H1 (cell line): ENCODE measurements around the gene PCDH19. TPM values are rescaled to one million over a fixed set of nuclear protein-coding genes. Genes with fewer than 3 reads are reported as not detected.

ENCODE experiments used
- CTCF ChIA-PET: fragments of 300-600 bp; sonication (Branson Sonifier 250); formaldehyde crosslinking; loops from one replicate; lab custom pipeline; 2021; ENCODE audit not compliant: partially characterized antibody; lab: Charles Lee
- POLR2A ChIA-PET: fragments of 300-600 bp; sonication (Branson Sonifier 250); formaldehyde crosslinking; loops from one replicate; lab custom pipeline; 2021; ENCODE audit warnings: inconsistent platforms; ENCODE audit not compliant: partially characterized antibody; lab: Charles Lee
- DNase-seq, 2 experiments: peaks; one replicate each; pipeline versions ENCODE4 v3.0.0 to v3.0.0-alpha.2; 2010 to 2022; ENCODE audit warnings: low spot score in 2 of 2, low read depth in 1 of 2, mixed read lengths in 1 of 2
- FAIRE-seq: peaks from 2 replicates; lab custom pipeline; 2011; peaks lifted over from hg19 to GRCh38; lab: Jason Lieb, UNC
- H2AFZ ChIP-seq: 2 replicates; pipeline ENCODE4 v1.8.1; 2012; ENCODE audit warnings: low read length, inconsistent platforms
- H2AK5ac ChIP-seq: 2 replicates; pipeline ENCODE4 v1.6.1; 2013; ENCODE audit warnings: low read depth, low read length
- H2BK120ac ChIP-seq: replicated peaks from 2 replicates; pipeline ENCODE3; 2013; ENCODE audit warnings: low read depth, low read length, inconsistent platforms
- H2BK12ac ChIP-seq: 2 replicates; pipeline ENCODE4 v1.6.1; 2013; ENCODE audit warnings: low read depth, low read length
- H2BK15ac ChIP-seq: 2 replicates; pipeline ENCODE4 v1.6.1; 2013; ENCODE audit warnings: low read length
- H2BK20ac ChIP-seq: 2 replicates; pipeline ENCODE4 v1.6.1; 2013; ENCODE audit warnings: low read length
- H2BK5ac ChIP-seq: 2 replicates; pipeline ENCODE4 v1.6.1; 2013; ENCODE audit warnings: low read depth, low read length
- H3K14ac ChIP-seq: 2 replicates; pipeline ENCODE4 v1.6.1; 2013; ENCODE audit warnings: inconsistent platforms; ENCODE audit not compliant: insufficient read length
- H3K18ac ChIP-seq: 2 replicates; pipeline ENCODE4 v1.6.1; 2013; ENCODE audit warnings: low read length; ENCODE audit errors: extremely low read depth
- H3K23ac ChIP-seq: 2 replicates; pipeline ENCODE4 v1.6.1; 2013; ENCODE audit warnings: inconsistent platforms; ENCODE audit not compliant: insufficient read length
- H3K23me2 ChIP-seq: 2 replicates; pipeline ENCODE4 v1.6.1; 2013; ENCODE audit warnings: low read depth, low read length
- H3K27ac ChIP-seq: 2 replicates; pipeline ENCODE4 v1.6.1; 2011; ENCODE audit warnings: low read depth, low read length, inconsistent platforms
- H3K27me3 ChIP-seq, 4 experiments: replicated peaks in 1 of 4; 1 replicate in 1 of 4; 2 replicates in 3 of 4; pipeline versions ENCODE4 v1.6.1 to v1.8.1; 2011 to 2013; ENCODE audit warnings: low read length in 3 of 4, mild to moderate bottlenecking in 3 of 4, inconsistent platforms in 2 of 4, mixed read lengths in 2 of 4, moderate library complexity in 1 of 4; ENCODE audit not compliant: control insufficient read depth in 3 of 4, insufficient read depth in 3 of 4; ENCODE audit errors: extremely low read depth in 1 of 4
- H3K36me3 ChIP-seq, 4 experiments: 2 replicates each; pipeline versions ENCODE4 v1.6.1 to v1.8.1; 2011 to 2013; ENCODE audit warnings: mild to moderate bottlenecking in 4 of 4, low read length in 3 of 4, moderate library complexity in 2 of 4, control low read depth in 1 of 4, inconsistent platforms in 1 of 4; ENCODE audit not compliant: insufficient read depth in 4 of 4, control insufficient read depth in 2 of 4
- H3K4ac ChIP-seq: replicated peaks from 2 replicates; pipeline ENCODE3; 2013; ENCODE audit warnings: low read length, low read depth, mixed read lengths, inconsistent platforms; ENCODE audit not compliant: insufficient read length
- H3K4me1 ChIP-seq, 4 experiments: replicated peaks in 1 of 4; 1 replicate in 1 of 4; 2 replicates in 3 of 4; pipeline versions ENCODE4 v1.6.1 to v1.8.1; 2011 to 2013; ENCODE audit warnings: low read length in 3 of 4, inconsistent platforms in 2 of 4, mixed read lengths in 1 of 4; ENCODE audit not compliant: insufficient read depth in 4 of 4, control insufficient read depth in 3 of 4
- H3K4me2 ChIP-seq, 2 experiments: 2 replicates each; pipeline versions ENCODE4 v1.6.1 to v1.8.1; 2011 to 2013; ENCODE audit warnings: low read depth in 2 of 2, low read length in 2 of 2, control low read depth in 1 of 2, inconsistent platforms in 1 of 2, mild to moderate bottlenecking in 1 of 2; ENCODE audit not compliant: insufficient read depth in 1 of 2
- H3K4me3 ChIP-seq, 4 experiments: fragments of 200-600, 300-600 bp in 1 of 4; sonication (generic), shearing (Covaris generic), sonication (Bioruptor Twin) in 1 of 4; 2 replicates each; pipeline versions ENCODE4 v1.5.1 to v1.8.1; 2011 to 2016; ENCODE audit warnings: low read length in 4 of 4, low read depth in 3 of 4, control low read depth in 2 of 4, inconsistent platforms in 2 of 4, mild to moderate bottlenecking in 2 of 4, mixed read lengths in 1 of 4, moderate library complexity in 1 of 4; ENCODE audit not compliant: insufficient read depth in 2 of 4; ENCODE audit errors: extremely low read depth in 1 of 4
- H3K56ac ChIP-seq: replicated peaks from 2 replicates; pipeline ENCODE3; 2013; ENCODE audit warnings: low read depth, mild to moderate bottlenecking, mixed read lengths, low read length, inconsistent platforms; ENCODE audit not compliant: insufficient read length
- H3K79me1 ChIP-seq: 2 replicates; pipeline ENCODE4 v1.6.1; 2013; ENCODE audit warnings: low read depth, low read length, control low read depth
- H3K79me2 ChIP-seq, 2 experiments: 2 replicates each; pipeline versions ENCODE4 v1.6.1 to v1.8.1; 2012 to 2013; ENCODE audit warnings: low read length in 2 of 2, mild to moderate bottlenecking in 2 of 2, inconsistent platforms in 1 of 2; ENCODE audit not compliant: insufficient read depth in 2 of 2, control insufficient read depth in 1 of 2
- H3K9ac ChIP-seq, 4 experiments: replicated peaks in 1 of 4; 1 replicate in 1 of 4; 2 replicates in 3 of 4; pipeline versions ENCODE4 v1.6.1 to v1.8.1; 2011 to 2013; ENCODE audit warnings: low read depth in 3 of 4, low read length in 3 of 4, control low read depth in 2 of 4, mild to moderate bottlenecking in 2 of 4, moderate library complexity in 2 of 4, inconsistent platforms in 1 of 4; ENCODE audit errors: extremely low read depth in 1 of 4
- H3K9me3 ChIP-seq, 2 experiments: 2 replicates each; pipeline versions ENCODE4 v1.6.1 to v1.8.1; 2012 to 2013; ENCODE audit warnings: mild to moderate bottlenecking in 2 of 2, moderate library complexity in 2 of 2, control low read depth in 1 of 2, inconsistent platforms in 1 of 2, low read depth in 1 of 2, low read length in 1 of 2, mixed read lengths in 1 of 2; ENCODE audit not compliant: insufficient read depth in 2 of 2
- H4K20me1 ChIP-seq, 2 experiments: replicated peaks in 1 of 2; 2 replicates each; pipeline versions ENCODE3 to v1.8.1; 2011 to 2013; ENCODE audit warnings: inconsistent platforms in 2 of 2, low read length in 2 of 2, mild to moderate bottlenecking in 1 of 2; ENCODE audit not compliant: insufficient read depth in 2 of 2, control insufficient read depth in 1 of 2
- H4K5ac ChIP-seq: 2 replicates; pipeline ENCODE4 v1.6.1; 2013; ENCODE audit warnings: low read length, low read depth, mixed read lengths, inconsistent platforms; ENCODE audit not compliant: insufficient read length
- H4K8ac ChIP-seq: 2 replicates; pipeline ENCODE4 v1.8.0; 2013; ENCODE audit warnings: mild to moderate bottlenecking, moderate library complexity, low read length, inconsistent platforms; ENCODE audit not compliant: insufficient read depth; ENCODE audit errors: extremely low read depth
- H4K91ac ChIP-seq: replicated peaks from 2 replicates; pipeline ENCODE3; 2013; ENCODE audit warnings: low read length, mixed read lengths, inconsistent platforms; ENCODE audit not compliant: insufficient read length
- BACH1 ChIP-seq: IDR thresholded peaks from 2 replicates; pipeline ENCODE4 v1.6.1; 2012; ENCODE audit warnings: low read length, improper control_type of control experiment
- POU5F1 ChIP-seq: IDR thresholded peaks from 2 replicates; pipeline ENCODE4 v1.6.1; 2011; ENCODE audit warnings: low read depth, mild to moderate bottlenecking, low read length, moderate library complexity
- RAD21 ChIP-seq, 2 experiments: IDR thresholded peaks in 1 of 2; conservative IDR thresholded peaks in 1 of 2; 2 replicates each; pipeline ENCODE4 v1.6.1; 2011; ENCODE audit warnings: low read depth in 2 of 2, low read length in 2 of 2, improper control_type of control experiment in 1 of 2, inconsistent platforms in 1 of 2, mild to moderate bottlenecking in 1 of 2, moderate library complexity in 1 of 2
- RNF2 ChIP-seq: fragments of 200-900, 300-1000 bp; sonication (generic); IDR thresholded peaks from 2 replicates; pipeline ENCODE4 v1.7.1; 2016; ENCODE audit warnings: borderline replicate concordance, low read depth, mild to moderate bottlenecking, antibody characterized with exemption, low read length; ENCODE audit not compliant: poor library complexity, severe bottlenecking; ENCODE audit errors: missing control alignments
- SIN3A ChIP-seq, 2 experiments: IDR thresholded peaks in 1 of 2; conservative IDR thresholded peaks in 1 of 2; 2 replicates each; pipeline ENCODE4 v1.6.1; 2011 to 2012; ENCODE audit warnings: low read length in 2 of 2, improper control_type of control experiment in 1 of 2, low read depth in 1 of 2, mild to moderate bottlenecking in 1 of 2
- SIX5 ChIP-seq: IDR thresholded peaks from 2 replicates; pipeline ENCODE4 v1.6.1; 2011; ENCODE audit warnings: mild to moderate bottlenecking, low read depth, low read length
- SP1 ChIP-seq: IDR thresholded peaks from 2 replicates; pipeline ENCODE4 v1.6.1; 2011; ENCODE audit warnings: low read depth, low read length
- SUZ12 ChIP-seq: fragments of 200-600 bp; sonication (generic); IDR thresholded peaks from 2 replicates; pipeline ENCODE4 v1.6.1; 2012; ENCODE audit warnings: mild to moderate bottlenecking, inconsistent platforms, low read length, moderate library complexity, mixed read lengths
- TEAD4 ChIP-seq: IDR thresholded peaks from 2 replicates; pipeline ENCODE4 v1.6.1; 2012; ENCODE audit warnings: low read depth, low read length, inconsistent platforms, mixed read lengths
- YY1 ChIP-seq: IDR thresholded peaks from 2 replicates; pipeline ENCODE4 v1.6.1; 2011; ENCODE audit warnings: low read depth, mild to moderate bottlenecking, low read length
- WGBS, 2 experiments: shearing (Covaris generic) in 1 of 2; methylation state at CpG; one replicate each; pipeline versions ENCODE4 v1.1.6 to v1.1.7; 2013 to 2015; ENCODE audit warnings: low lambda C conversion rate in 2 of 2, mixed read lengths in 2 of 2, inconsistent platforms in 1 of 2, low coverage in 1 of 2, missing lambda C conversion rate in 1 of 2; ENCODE audit not compliant: insufficient replicate concordance in 2 of 2, insufficient coverage in 1 of 2, insufficient read length in 1 of 2; ENCODE audit errors: extremely low coverage in 1 of 2, missing lambda C conversion rate in 1 of 2; 5-methylcytosine and 5-hydroxymethylcytosine counted together
- polyA plus RNA-seq, 7 experiments: library from polyadenylated mRNA; depleted of rRNA in 3 of 7; stranded (reverse) in 5 of 7; unstranded in 2 of 7; fragments of >200 nt in 5 of 7; fragments of 200-250 nt in 2 of 7; gene quantifications; 1 replicate in 5 of 7; 2 replicates in 1 of 7; 4 replicates in 1 of 7; pipeline versions ENCODE4 v1.2.1 to v1.2.3, GENCODE V29; 2011 to 2013; ENCODE audit warnings: missing spikeins in 2 of 7, mixed read lengths in 2 of 7
- total RNA-seq: library from RNA; stranded (reverse); fragmentation: NEBNext Ultra II Directional; extraction: Animal tissue kit (Norgen Biotek cat#: 25700); gene quantifications from 2 replicates; pipeline ENCODE4 v1.2.1, GENCODE V29; 2021

The PCDH19 gene
- total and polyA plus RNA-seq, 2 of the 8 experiments (the other 6 are each of a cell fraction or from before 2014, with no cell fraction given), result 0.12 to 1.2 TPM

DNA sequence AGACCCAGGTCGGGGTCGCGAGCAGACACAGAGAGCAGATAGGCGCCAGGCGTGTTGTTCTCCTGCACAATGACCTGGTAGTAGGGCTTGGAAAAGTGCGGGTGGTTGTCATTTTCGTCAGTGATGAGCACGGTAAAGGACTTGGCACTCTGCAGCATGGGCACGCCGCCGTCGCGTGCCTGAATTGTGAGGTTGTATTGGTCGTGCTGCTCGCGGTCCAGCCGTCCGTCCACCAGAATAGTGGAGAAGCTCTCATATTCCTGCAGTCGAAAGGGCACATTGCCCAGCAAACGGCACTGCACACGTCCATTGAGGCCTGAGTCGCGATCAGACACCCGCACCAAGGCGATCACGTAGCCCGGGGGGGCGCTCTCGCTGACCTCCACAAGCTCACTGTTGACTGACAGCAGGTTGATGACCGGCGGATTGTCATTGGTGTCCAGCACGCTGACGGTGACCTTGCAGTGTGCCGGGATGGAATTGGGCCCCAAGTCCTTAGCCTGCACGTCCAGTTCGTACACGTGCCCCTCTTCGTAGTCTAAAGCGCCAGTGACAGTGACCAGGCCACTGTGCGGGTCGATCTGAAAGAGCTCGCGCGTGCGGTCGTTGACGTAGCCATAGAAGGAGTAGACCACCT is 2.8 kb downstream of the PCDH19 start:
- no peak overlapping the region for H4K91ac ChIP-seq
- peaks cover 5 to 13% of the 10 kb centered on the region in 2 experiments for H4K20me1 ChIP-seq
- H4K5ac ChIP-seq, result no peak overlapping the region
- H3K23ac ChIP-seq, result no peak overlapping the region
- H3K18ac ChIP-seq, result no peak overlapping the region
- peaks cover 62 to 94% (median 93%) of the 10 kb centered on the region in 4 experiments for H3K27me3 ChIP-seq
- CTCF ChIA-PET, result interaction anchor here (1.4 to 1.6 kb wide), 2 partner anchors 29 to 39 kb away, joined by 5 to 7 read pairs; no protein-coding TSS in a partner anchor
- no peak overlapping the region for H2BK20ac ChIP-seq
- peaks cover 3% of the 10 kb centered on the region; the same call in 1 of the 2 replicates for H3K23me2 ChIP-seq
- H3K4ac ChIP-seq, result no peak overlapping the region
- H2BK15ac ChIP-seq, result no peak overlapping the region
- H3K14ac ChIP-seq, result no peak overlapping the region
- POLR2A ChIA-PET, result interaction anchor here (0.9 to 1.5 kb wide), 2 partner anchors 11 to 15 kb away, joined by 3 to 7 read pairs; no protein-coding TSS in a partner anchor
- no peak overlapping the region for H2AFZ ChIP-seq
- no peak overlapping the region for H4K8ac ChIP-seq
- no peaks in the 10 kb centered on the region for H3K9me3 ChIP-seq
- FAIRE-seq (no peak), DNase-seq (no peak)
- H3K27ac ChIP-seq, result no peak overlapping the region
- H3K4me3 ChIP-seq, result peak overlapping the region in 2 of 4 experiments; percentile 11 to 40; a peak in 3 of 8 replicates
- peaks cover 2 to 23% (median 12%) of the 10 kb centered on the region in 4 experiments for H3K4me1 ChIP-seq
- H3K9ac ChIP-seq, result no peak overlapping the region
- no peak overlapping the region for H2BK5ac ChIP-seq
- 10% methylated on average over 29 of the region's 47 CpGs; no CpG with 5 or more reads in 1 of the 2 experiments for WGBS, 2 experiments
- H2BK120ac ChIP-seq, result no peak overlapping the region
- H3K56ac ChIP-seq, result no peak overlapping the region
- H3K79me2 ChIP-seq, result no peaks in the 10 kb centered on the region
- peak overlapping the region; percentile 72 to 85 for H3K4me2 ChIP-seq
- H2BK12ac ChIP-seq, result peak overlapping the region; percentile 80; the same call in 1 of the 2 replicates
- H2AK5ac ChIP-seq, result 0 out of 2 replicates have a peak overlapping the region, but pooled peaks have one; percentile 53
- H3K36me3 ChIP-seq, result no peaks in the 10 kb centered on the region
- H3K79me1 ChIP-seq, result no peaks in the 10 kb centered on the region
- TF ChIP-seq BACH1, result no peak
- no peak for TF ChIP-seq SIX5
- TF ChIP-seq TEAD4, result no peak
- no peak for TF ChIP-seq POU5F1
- no peak for TF ChIP-seq SIN3A (conservative IDR thresholded peaks at IDR 0.05 in 1 of 2, IDR thresholded peaks at IDR 0.05 in 1 of 2; ENCODE audit: low read depth in 1 of 2, low read length in 2 of 2)
- TF ChIP-seq SUZ12, result peak; percentile 68; the same call in 1 of the 2 replicates
- peak; percentile 32 for TF ChIP-seq RNF2
- no peak for TF ChIP-seq SP1
- no peak for TF ChIP-seq YY1
- TF ChIP-seq RAD21 (IDR thresholded peaks at IDR 0.05 in 1 of 2, conservative IDR thresholded peaks at IDR 0.05 in 1 of 2; ENCODE audit: low read depth in 2 of 2, low read length in 2 of 2), result no peak; a peak in 1 of 4 replicates
